CD4-positive, alpha-beta memory T cell (primary cell): ENCODE measurements around the gene ARVCF. TPM values are rescaled to one million over a fixed set of nuclear protein-coding genes. Genes with fewer than 3 reads are reported as not detected.

ENCODE experiments used
- CTCF ChIA-PET: fragments of 350-600 bp; sonication (Branson Sonifier 250); formaldehyde crosslinking; loops from one replicate; lab custom pipeline; 2021; ENCODE audit warnings: inconsistent platforms; ENCODE audit not compliant: partially characterized antibody; lab: Charles Lee
- POLR2A ChIA-PET: fragments of 350-600 bp; sonication (Branson Sonifier 250); formaldehyde crosslinking; loops from one replicate; lab custom pipeline; 2021; ENCODE audit not compliant: partially characterized antibody; lab: Charles Lee
- DNase-seq, 5 donors: peaks; one replicate each; pipeline versions ENCODE4 v3.0.0 to v3.0.0-alpha.2; 2020 to 2022; ENCODE audit warnings: mixed read lengths in 1 of 5
- H3K27ac ChIP-seq: one replicate; pipeline ENCODE4 v1.7.0; 2013; ENCODE audit warnings: low read depth, low read length
- H3K27me3 ChIP-seq: 2 replicates; pipeline ENCODE4 v1.7.0; 2013; ENCODE audit warnings: mild to moderate bottlenecking, low read length, moderate library complexity; ENCODE audit not compliant: insufficient read depth
- H3K36me3 ChIP-seq: 2 replicates; pipeline ENCODE4 v1.7.0; 2013; ENCODE audit warnings: mild to moderate bottlenecking, low read length, moderate library complexity; ENCODE audit not compliant: insufficient read depth
- H3K4me1 ChIP-seq: 2 replicates; pipeline ENCODE4 v1.7.0; 2013; ENCODE audit warnings: mild to moderate bottlenecking, low read length, moderate library complexity; ENCODE audit not compliant: insufficient read depth
- H3K4me3 ChIP-seq, 2 donors: one replicate each; pipeline ENCODE4 v1.7.0; 2013; ENCODE audit warnings: low read length in 2 of 2, mild to moderate bottlenecking in 1 of 2
- H3K9me3 ChIP-seq, 2 donors: one replicate each; pipeline ENCODE4 v1.7.0; 2013; ENCODE audit warnings: low read length in 2 of 2, control low read depth in 1 of 2; ENCODE audit not compliant: control insufficient read depth in 1 of 2
- H3K27ac Mint-ChIP-seq, 7 donors: one replicate each; pipeline ENCODE4 v1.8.0; 2020 to 2021; ENCODE audit warnings: mixed read lengths in 7 of 7, mild to moderate bottlenecking in 6 of 7, inconsistent platforms in 3 of 7, moderate library complexity in 3 of 7
- H3K27me3 Mint-ChIP-seq, 2 donors: one replicate each; pipeline ENCODE4 v1.8.0; 2020 to 2021; ENCODE audit warnings: mixed read lengths in 2 of 2
- H3K36me3 Mint-ChIP-seq, 2 donors: one replicate each; pipeline ENCODE4 v1.8.0; 2020 to 2021; ENCODE audit warnings: mixed read lengths in 2 of 2, inconsistent platforms in 1 of 2, mild to moderate bottlenecking in 1 of 2
- H3K4me1 Mint-ChIP-seq, 4 donors: one replicate each; pipeline ENCODE4 v1.8.0; 2020 to 2021; ENCODE audit warnings: mixed read lengths in 4 of 4, mild to moderate bottlenecking in 1 of 4
- H3K4me3 Mint-ChIP-seq, 8 donors: one replicate each; pipeline ENCODE4 v1.8.0; 2020 to 2021; ENCODE audit warnings: mixed read lengths in 8 of 8, mild to moderate bottlenecking in 7 of 8, moderate library complexity in 6 of 8, inconsistent platforms in 3 of 8
- H3K9me3 Mint-ChIP-seq, 8 donors: one replicate each; pipeline ENCODE4 v1.8.0; 2020 to 2021; ENCODE audit warnings: mixed read lengths in 8 of 8, mild to moderate bottlenecking in 5 of 8, inconsistent platforms in 3 of 8, moderate library complexity in 1 of 8
- intact Hi-C: fragments of 100-400 bp; cut with micrococcal nuclease; formaldehyde crosslinking; loops from one replicate; pipeline ENCODE4 v1.15.1; 2023
- polyA plus RNA-seq, 2 donors: library from polyadenylated mRNA; unstranded; fragments of 300-500 nt; fragmentation: Illumina TruSeq; gene quantifications; one replicate each; pipeline ENCODE4 v1.2.3, GENCODE V29; 2021
- total RNA-seq, 2 experiments: library from RNA; stranded (reverse); gene quantifications; one replicate each; pipeline ENCODE4 v1.2.3, GENCODE V29; 2021

The ARVCF gene
- total and polyA plus RNA-seq, 4 experiments from 2014 or later: 0.28 to 4.2 (median 3.5) TPM; not detected in 1

GRCh38 chr22:19961201-19961580 is 55.4 kb downstream of the ARVCF start:
- peaks cover 11% of the 10 kb centered on the region for H3K36me3 ChIP-seq
- no peak overlapping the region for H3K4me3 ChIP-seq
- intact Hi-C loops: no loop called here
- peaks cover 8% of the 10 kb centered on the region for H3K4me1 ChIP-seq
- POLR2A ChIA-PET: no interaction called here
- CTCF ChIA-PET: no interaction called here
- Mint-ChIP-seq H3K4me3 (no peak overlapping the region), H3K27ac (peak overlapping the region in 1 of 7 donors; percentile 64), H3K9me3 (no peaks in the 10 kb centered on the region), H3K36me3 (no peaks in the 10 kb centered on the region), H3K4me1 (peaks cover 0 to 3% (median 0%) of the 10 kb centered on the region in 4 donors), H3K27me3 (no peaks in the 10 kb centered on the region)
- H3K9me3 ChIP-seq: no peaks in the 10 kb centered on the region
- H3K27me3 ChIP-seq: no peaks in the 10 kb centered on the region
- H3K27ac ChIP-seq: no peak overlapping the region
- no peak for DNase-seq

GRCh38 chr22:19960491-19961200 is 56.0 kb downstream of the ARVCF start:
- Histone ChIP-seq H3K27me3 (no peaks in the 10 kb centered on the region), H3K9me3 (no peaks in the 10 kb centered on the region), H3K4me1 (peaks cover 10% of the 10 kb centered on the region), H3K4me3 (no peak overlapping the region), H3K27ac (no peak overlapping the region), H3K36me3 (peaks cover 11% of the 10 kb centered on the region)
- intact Hi-C loops: no loop called here
- ChIA-PET POLR2A (no interaction called here), CTCF (no interaction called here)
- peak overlapping the region in 2 of 7 donors; percentile 3 to 24 for H3K27ac Mint-ChIP-seq
- no peaks in the 10 kb centered on the region for H3K27me3 Mint-ChIP-seq
- H3K36me3 Mint-ChIP-seq: no peaks in the 10 kb centered on the region
- H3K4me3 Mint-ChIP-seq: no peak overlapping the region
- H3K4me1 Mint-ChIP-seq: peaks cover 2 to 5% (median 2%) of the 10 kb centered on the region in 4 donors
- no peaks in the 10 kb centered on the region for H3K9me3 Mint-ChIP-seq
- DNase-seq: no peak

GRCh38 chr22:19959587-19960490 is 56.8 kb downstream of the ARVCF start:
- no peak for DNase-seq
- Mint-ChIP-seq H3K4me3 (no peak overlapping the region), H3K27ac (peak overlapping the region in 1 of 7 donors; percentile 24), H3K36me3 (no peaks in the 10 kb centered on the region), H3K4me1 (peaks cover 4 to 7% (median 6%) of the 10 kb centered on the region in 4 donors), H3K27me3 (no peaks in the 10 kb centered on the region), H3K9me3 (no peaks in the 10 kb centered on the region)
- CTCF ChIA-PET: no interaction called here
- H3K36me3 ChIP-seq: peaks cover 11% of the 10 kb centered on the region
- intact Hi-C loops: no loop called here
- H3K27ac ChIP-seq: no peak overlapping the region
- H3K27me3 ChIP-seq: no peaks in the 10 kb centered on the region
- H3K4me3 ChIP-seq: no peak overlapping the region
- no peaks in the 10 kb centered on the region for H3K9me3 ChIP-seq
- peaks cover 14% of the 10 kb centered on the region for H3K4me1 ChIP-seq
- POLR2A ChIA-PET: no interaction called here

- intact Hi-C loops: no loop called here
- no peak for DNase-seq
- Mint-ChIP-seq H3K4me1 (peaks cover 6 to 10% (median 6%) of the 10 kb centered on the region in 4 donors), H3K36me3 (no peaks in the 10 kb centered on the region), H3K9me3 (no peaks in the 10 kb centered on the region), H3K27ac (no peak overlapping the region), H3K4me3 (no peak overlapping the region), H3K27me3 (no peaks in the 10 kb centered on the region)
- peaks cover 7% of the 10 kb centered on the region for H3K36me3 ChIP-seq
- H3K27me3 ChIP-seq: no peaks in the 10 kb centered on the region
- H3K4me3 ChIP-seq: no peak overlapping the region
- POLR2A ChIA-PET: interaction anchor here (1.0 kb wide), 1 partner anchor 9 kb away, joined by 3 read pairs; no protein-coding TSS in a partner anchor
- CTCF ChIA-PET: interaction anchor here (0.8 kb wide), 1 partner anchor 8 kb away, joined by 3 read pairs; no protein-coding TSS in a partner anchor
- peaks cover 14% of the 10 kb centered on the region for H3K4me1 ChIP-seq
- no peak overlapping the region for H3K27ac ChIP-seq
- no peaks in the 10 kb centered on the region for H3K9me3 ChIP-seq
Observed at GRCh38 chr22:19959043-19959586, 57.5 kb downstream of the ARVCF start.

- Histone ChIP-seq H3K27ac (no peak overlapping the region), H3K36me3 (no peaks in the 10 kb centered on the region), H3K4me1 (peaks cover 14% of the 10 kb centered on the region), H3K4me3 (no peak overlapping the region), H3K27me3 (no peaks in the 10 kb centered on the region), H3K9me3 (no peaks in the 10 kb centered on the region)
- Mint-ChIP-seq H3K9me3 (no peaks in the 10 kb centered on the region), H3K4me1 (peaks cover 6 to 16% (median 7%) of the 10 kb centered on the region in 4 donors), H3K27me3 (no peaks in the 10 kb centered on the region), H3K27ac (no peak overlapping the region), H3K4me3 (no peak overlapping the region), H3K36me3 (no peaks in the 10 kb centered on the region)
- intact Hi-C loops: no loop called here
- no peak for DNase-seq
- ChIA-PET CTCF (interaction anchor here (0.8 kb wide), 1 partner anchor 9 kb away, joined by 3 read pairs; no protein-coding TSS in a partner anchor), POLR2A (interaction anchor here (1.0 kb wide), 1 partner anchor 8 kb away, joined by 3 read pairs; no protein-coding TSS in a partner anchor)
Observed at GRCh38 chr22:19958083-19959042, 58.3 kb downstream of the ARVCF start.

DNA sequence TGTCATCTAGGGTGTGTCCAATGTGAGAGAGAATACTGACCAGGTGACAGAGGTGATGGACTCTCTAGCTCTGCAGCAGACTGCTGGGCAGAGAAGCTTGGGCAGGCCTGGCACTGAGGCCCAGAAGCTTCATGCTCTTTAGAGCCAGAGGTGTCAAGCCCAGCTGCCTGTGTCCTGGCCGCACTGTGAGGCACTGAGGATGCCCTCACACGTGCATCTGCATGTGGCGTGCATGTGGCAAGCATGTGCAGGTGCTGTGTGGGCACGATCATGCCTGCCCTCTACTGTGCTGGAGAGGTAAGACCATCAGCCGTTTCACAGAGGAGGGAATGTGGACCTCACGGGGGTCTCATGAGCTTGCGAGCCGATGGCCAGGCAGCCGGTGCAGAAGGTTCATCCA is 59.2 kb downstream of the ARVCF start:
- Histone ChIP-seq H3K4me3 (no peak overlapping the region), H3K4me1 (peaks cover 8% of the 10 kb centered on the region), H3K9me3 (no peaks in the 10 kb centered on the region), H3K27me3 (no peaks in the 10 kb centered on the region), H3K27ac (no peak overlapping the region), H3K36me3 (no peaks in the 10 kb centered on the region)
- CTCF ChIA-PET: no interaction called here
- POLR2A ChIA-PET: no interaction called here
- no peak for DNase-seq
- Mint-ChIP-seq H3K27ac (no peak overlapping the region), H3K4me1 (peaks cover 6 to 16% (median 7%) of the 10 kb centered on the region in 4 donors), H3K9me3 (no peaks in the 10 kb centered on the region), H3K27me3 (no peaks in the 10 kb centered on the region), H3K36me3 (no peaks in the 10 kb centered on the region), H3K4me3 (no peak overlapping the region)
- intact Hi-C loops: no loop called here
